ENCODE data around the gene PDE1A. TPM values are rescaled to one million over a fixed set of nuclear protein-coding genes. Genes with fewer than 3 reads are reported as not detected.

PDE1A gene
- total and polyA plus RNA-seq, 2 of the 4 experiments (the other 2 are of a cell fraction) = 0.24 to 0.90 TPM

DNA sequence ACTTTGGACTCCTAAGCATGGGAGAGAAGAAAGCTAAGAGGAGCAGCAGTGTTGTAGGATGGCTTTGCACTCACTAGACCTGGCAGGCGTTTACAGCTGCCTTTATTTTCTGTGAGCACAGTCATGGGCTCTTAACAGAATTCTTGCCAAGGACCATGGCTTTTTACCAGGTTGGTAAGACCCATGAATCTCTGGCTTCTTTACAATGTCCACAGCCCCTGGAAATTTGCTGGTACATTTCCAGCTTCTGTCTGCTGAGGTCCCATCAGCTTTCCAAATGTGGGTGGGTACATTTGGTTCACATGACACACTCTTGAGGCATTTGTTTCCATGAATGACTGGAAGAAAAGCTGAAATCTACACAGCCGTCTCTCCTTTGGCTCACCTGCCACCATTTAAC, 278.5 kb downstream of the PDE1A start:
- ChIA-PET POLR2A (ENCODE audit: unreplicated experiment) (interaction anchor here (0.7 kb wide), 1 partner anchor 11 kb away, joined by 3 read pairs; no protein-coding TSS in a partner anchor), CTCF (no interaction called here)
- no peak overlapping the region for H2BK5ac ChIP-seq (ENCODE audit: low read depth, low read length, poor library complexity, severe bottlenecking)
- no peak overlapping the region for H3K4me2 ChIP-seq (ENCODE audit: low read depth, low read length)
- no peaks in the 10 kb centered on the region for H3K4me1 ChIP-seq (ENCODE audit: control insufficient read depth, insufficient read depth, low read length)
- no peak for DNase-seq
- no peak overlapping the region for H2AK9ac ChIP-seq (replicated peaks; ENCODE audit: low read depth, low read length, poor library complexity)
- in situ Hi-C loops (cut with MboI; ENCODE audit: low sequenced_read_pairs) = loop anchor here (25.0 kb wide), 1 partner anchor 561 kb away; no protein-coding TSS in a partner anchor
- no peaks in the 10 kb centered on the region for H3K36me3 ChIP-seq (ENCODE audit: control insufficient read depth, insufficient read depth, low read length)
- no peak for TF ChIP-seq CEBPB (IDR thresholded peaks at IDR 0.05; ENCODE audit: low read depth, low read length)
- no peaks in the 10 kb centered on the region for H4K20me1 ChIP-seq (ENCODE audit: insufficient read depth, low read length)
- no peak overlapping the region for H2BK20ac ChIP-seq (ENCODE audit: low read depth, low read length)
- no peak overlapping the region for H4K5ac ChIP-seq (ENCODE audit: low read depth, low read length)
- H2AFZ ChIP-seq (replicated peaks; ENCODE audit: low read length, poor library complexity) = peak overlapping the region; percentile 35
- no peak for ATAC-seq (ENCODE audit: low read depth)
- no CpG with 5 or more reads among the region's 2 CpGs for WGBS, 2 experiments (ENCODE audit: extremely low coverage in 2 of 2, insufficient read length in 1 of 2)
- H2BK120ac ChIP-seq (ENCODE audit: low read depth, low read length) = no peak overlapping the region
- intact Hi-C loops (cut with micrococcal nuclease) = no loop called here
- H3K27me3 ChIP-seq (ENCODE audit: control insufficient read depth, insufficient read depth, low read length) = no peaks in the 10 kb centered on the region
- no peak overlapping the region for H2BK15ac ChIP-seq (ENCODE audit: low read depth, low read length)
- no peak overlapping the region for H4K91ac ChIP-seq (ENCODE audit: insufficient read depth, low read depth, low read length)
- H3K4me3 ChIP-seq (ENCODE audit: insufficient read depth, low read depth, low read length) = no peak overlapping the region
- H3K27ac ChIP-seq (ENCODE audit: insufficient read depth, low read length) = no peak overlapping the region
- H3K9ac ChIP-seq (ENCODE audit: low read depth, low read length) = no peak overlapping the region
- H3K18ac ChIP-seq (ENCODE audit: low read depth, low read length) = no peak overlapping the region
- no peaks in the 10 kb centered on the region for H3K79me1 ChIP-seq (ENCODE audit: low read depth in 1 of 2, low read length in 2 of 2)
- dilution Hi-C loops (cut with HindIII; ENCODE audit: low sequenced_read_pairs, unreplicated experiment) = no loop called here
- no TSS peak for BruUV-seq (replicated peaks)
- no peak overlapping the region for H2AK5ac ChIP-seq (ENCODE audit: low read depth, low read length)
- H3K23ac ChIP-seq (ENCODE audit: low read depth, low read length) = no peak overlapping the region
- H3K9me3 ChIP-seq (ENCODE audit: control insufficient read depth, insufficient read depth, low read length) = no peaks in the 10 kb centered on the region
- H3K4ac ChIP-seq (ENCODE audit: low read depth, low read length) = no peak overlapping the region
- no peak overlapping the region for H4K8ac ChIP-seq (ENCODE audit: low read depth in 2 of 2, low read length in 2 of 2)
- H3K14ac ChIP-seq (replicated peaks; ENCODE audit: low read depth, low read length) = no peak overlapping the region
- H3K9me1 ChIP-seq (ENCODE audit: insufficient read depth, low read length) = peaks cover 2% of the 10 kb centered on the region; the same call in 1 of the 2 replicates
- H3K56ac ChIP-seq (ENCODE audit: extremely low read depth, insufficient read depth, low read length) = no peak overlapping the region
